Smooth muscle cell (in vitro differentiated cells): ENCODE data around the gene NRG4. TPM values are rescaled to one million over a fixed set of nuclear protein-coding genes. Genes with fewer than 3 reads are reported as not detected.
A peak's percentile ranks its signal among the peaks of the same experiment; 100 is the strongest.
"Not testable (repeated sequence)": the region's sequence is repeated elsewhere in the genome, so short reads cannot be mapped to it uniquely, and the experiment has no call there.

Experiments
- DNase-seq: peaks from one replicate; lab custom pipeline; 2025; ENCODE audit not compliant: unreplicated experiment; lab: John Stamatoyannopoulos, UW
- H2AFZ ChIP-seq: fragments of 200-600 bp; sonication (generic); 2 replicates; pipeline ENCODE4 v1.6.0; 2016; ENCODE audit warnings: antibody characterized with exemption, low read depth, mild to moderate bottlenecking
- H3F3A ChIP-seq: fragments of 200-600 bp; sonication (generic); 2 replicates; pipeline ENCODE4 v1.6.0; 2017; ENCODE audit warnings: antibody characterized with exemption, low read depth
- H3K27ac ChIP-seq: fragments of 200-600 bp; sonication (generic); 2 replicates; pipeline ENCODE4 v1.5.1; 2016; ENCODE audit warnings: low read depth, mild to moderate bottlenecking
- H3K27me3 ChIP-seq: fragments of 200-600 bp; sonication (generic); 2 replicates; pipeline ENCODE4 v1.6.1; 2016; ENCODE audit warnings: low read depth, mild to moderate bottlenecking
- H3K36me3 ChIP-seq: fragments of 200-600 bp; sonication (generic); 2 replicates; pipeline ENCODE4 v1.5.1; 2016; ENCODE audit warnings: low read depth
- H3K4me1 ChIP-seq: fragments of 200-600 bp; sonication (generic); 2 replicates; pipeline ENCODE4 v1.5.1; 2016; ENCODE audit warnings: low read depth
- H3K4me2 ChIP-seq: fragments of 200-600 bp; sonication (generic); 2 replicates; pipeline ENCODE4 v1.6.0; 2016; ENCODE audit warnings: mild to moderate bottlenecking
- H3K4me3 ChIP-seq: fragments of 200-600 bp; sonication (generic); 2 replicates; pipeline ENCODE4 v1.5.1; 2016; ENCODE audit warnings: mild to moderate bottlenecking
- H3K79me2 ChIP-seq: fragments of 200-600 bp; sonication (generic); 2 replicates; pipeline ENCODE4 v1.6.0; 2016; ENCODE audit warnings: low read depth, mild to moderate bottlenecking
- H3K9ac ChIP-seq: fragments of 200-600 bp; sonication (generic); 2 replicates; pipeline ENCODE4 v1.6.0; 2016; ENCODE audit warnings: low read depth
- H3K9me3 ChIP-seq: fragments of 200-600 bp; sonication (generic); replicated peaks from 2 replicates; pipeline ENCODE4 v1.5.1; 2016; ENCODE audit warnings: low read depth
- H4K20me1 ChIP-seq: fragments of 200-600 bp; sonication (generic); 2 replicates; pipeline ENCODE4 v1.6.0; 2016; ENCODE audit warnings: low read depth
- CTCF ChIP-seq: fragments of 200-600 bp; sonication (generic); IDR thresholded peaks from 2 replicates; pipeline ENCODE4 v1.5.1; 2017; ENCODE audit warnings: borderline replicate concordance, mild to moderate bottlenecking, antibody characterized with exemption; ENCODE audit not compliant: insufficient read depth, poor library complexity, severe bottlenecking
- WGBS: methylation state at CpG from one replicate; pipeline ENCODE4 v1.1.7; 2016; ENCODE audit warnings: low lambda C conversion rate; 5-methylcytosine and 5-hydroxymethylcytosine counted together
- polyA plus RNA-seq: library from polyadenylated mRNA; unstranded; fragments of >200 nt; fragmentation: Nextera tagmentation; extraction: Ambion mirVana; gene quantifications from 2 replicates; pipeline ENCODE4 v1.2.1, GENCODE V29; 2016
- total RNA-seq: library from RNA; depleted of rRNA; stranded (reverse); fragments of >200 nt; gene quantifications from 2 replicates; pipeline ENCODE4 v1.2.3, GENCODE V29; 2014

The NRG4 gene
- total and polyA plus RNA-seq, 2 experiments from 2014 or later = 0.30 TPM; not detected in 1

- H3F3A ChIP-seq = no peaks in the 10 kb centered on the region
- peaks cover 23% of the 10 kb centered on the region for H3K79me2 ChIP-seq
- no peaks in the 10 kb centered on the region for H3K4me1 ChIP-seq
- H2AFZ ChIP-seq = no peak overlapping the region
- H3K4me3 ChIP-seq = no peak overlapping the region
- TF ChIP-seq CTCF = no peak
- peaks cover 84% of the 10 kb centered on the region for H4K20me1 ChIP-seq
- no peak overlapping the region for H3K27ac ChIP-seq
- H3K9ac ChIP-seq = no peak overlapping the region
- H3K36me3 ChIP-seq = peaks cover 9% of the 10 kb centered on the region
- H3K4me2 ChIP-seq = no peak overlapping the region
- WGBS = 97% methylated on average over 1 of the region's 1 CpG
- no peak for DNase-seq
- no peaks in the 10 kb centered on the region for H3K27me3 ChIP-seq
- H3K9me3 ChIP-seq = peaks cover 5% of the 10 kb centered on the region
Observed at GRCh38 chr15:75916978-75917377, 95.2 kb downstream of the NRG4 start.

- H3K27ac ChIP-seq, H3K4me3 ChIP-seq, H3F3A ChIP-seq, H3K36me3 ChIP-seq, H3K9me3 ChIP-seq, DNase-seq, H3K4me2 ChIP-seq, H3K4me1 ChIP-seq, H3K27me3 ChIP-seq, H2AFZ ChIP-seq, H3K9ac ChIP-seq: not testable (repeated sequence)
- 95% methylated on average over 3 of the region's 3 CpGs for WGBS
- Histone ChIP-seq H4K20me1 (peaks cover 61% of the 10 kb centered on the region), H3K79me2 (peaks cover 88% of the 10 kb centered on the region)
Observed at GRCh38 chr15:75910355-75910754, 101.9 kb downstream of the NRG4 start.

GRCh38 chr15:75905231-75905630 lies 107.0 kb downstream of the NRG4 start:
- Histone ChIP-seq H3K27me3 (no peaks in the 10 kb centered on the region), H3K4me3 (peak overlapping the region; percentile 82), H3K9me3 (no peaks in the 10 kb centered on the region), H2AFZ (no peak overlapping the region), H3K4me2 (peak overlapping the region; percentile 97), H3K36me3 (peaks cover 4% of the 10 kb centered on the region), H3K79me2 (peaks cover 62% of the 10 kb centered on the region), H3K4me1 (peaks cover 22% of the 10 kb centered on the region), H3K27ac (no peak overlapping the region), H3F3A (peaks cover 25% of the 10 kb centered on the region), H4K20me1 (peaks cover 32% of the 10 kb centered on the region), H3K9ac (no peak overlapping the region)
- WGBS = 93% methylated on average over 5 of the region's 5 CpGs
- no peak for DNase-seq
- no peak for TF ChIP-seq CTCF

- Histone ChIP-seq H3K79me2 (peaks cover 45% of the 10 kb centered on the region), H3K27ac (peak within 1 kb of the TSS; percentile 74), H2AFZ (peak within 1 kb of the TSS; percentile 75), H3K4me2 (peak within 1 kb of the TSS; percentile 97), H3K9ac (peak within 1 kb of the TSS; percentile 79), H4K20me1 (peaks cover 23% of the 10 kb centered on the region), H3K36me3 (no peaks in the 10 kb centered on the region), H3K4me1 (peaks cover 22% of the 10 kb centered on the region), H3K9me3 (no peaks in the 10 kb centered on the region), H3F3A (peaks cover 35% of the 10 kb centered on the region), H3K27me3 (no peaks in the 10 kb centered on the region), H3K4me3 (peak within 1 kb of the TSS; percentile 82)
- no peak for TF ChIP-seq CTCF
- WGBS = 2% methylated on average over 55 of the region's 63 CpGs
- peak; percentile 50 for DNase-seq
Observed at GRCh38 chr15:75903331-75904239, 108.6 kb downstream of the NRG4 start, which contains the start of gene FBXO22. Gene FBXO22, plus strand, starts transcription at chr15:75903878. Its CDS starts 86 bp downstream, at chr15:75903964.
